ENCODE measurements around the gene AUTS2. TPM values are rescaled to one million over a fixed set of nuclear protein-coding genes. Genes with fewer than 3 reads are reported as not detected.

AUTS2 gene
- total RNA-seq, 1 experiment from 2014 or later: 50.0 TPM

- TF ChIP-seq, protein P1, sequence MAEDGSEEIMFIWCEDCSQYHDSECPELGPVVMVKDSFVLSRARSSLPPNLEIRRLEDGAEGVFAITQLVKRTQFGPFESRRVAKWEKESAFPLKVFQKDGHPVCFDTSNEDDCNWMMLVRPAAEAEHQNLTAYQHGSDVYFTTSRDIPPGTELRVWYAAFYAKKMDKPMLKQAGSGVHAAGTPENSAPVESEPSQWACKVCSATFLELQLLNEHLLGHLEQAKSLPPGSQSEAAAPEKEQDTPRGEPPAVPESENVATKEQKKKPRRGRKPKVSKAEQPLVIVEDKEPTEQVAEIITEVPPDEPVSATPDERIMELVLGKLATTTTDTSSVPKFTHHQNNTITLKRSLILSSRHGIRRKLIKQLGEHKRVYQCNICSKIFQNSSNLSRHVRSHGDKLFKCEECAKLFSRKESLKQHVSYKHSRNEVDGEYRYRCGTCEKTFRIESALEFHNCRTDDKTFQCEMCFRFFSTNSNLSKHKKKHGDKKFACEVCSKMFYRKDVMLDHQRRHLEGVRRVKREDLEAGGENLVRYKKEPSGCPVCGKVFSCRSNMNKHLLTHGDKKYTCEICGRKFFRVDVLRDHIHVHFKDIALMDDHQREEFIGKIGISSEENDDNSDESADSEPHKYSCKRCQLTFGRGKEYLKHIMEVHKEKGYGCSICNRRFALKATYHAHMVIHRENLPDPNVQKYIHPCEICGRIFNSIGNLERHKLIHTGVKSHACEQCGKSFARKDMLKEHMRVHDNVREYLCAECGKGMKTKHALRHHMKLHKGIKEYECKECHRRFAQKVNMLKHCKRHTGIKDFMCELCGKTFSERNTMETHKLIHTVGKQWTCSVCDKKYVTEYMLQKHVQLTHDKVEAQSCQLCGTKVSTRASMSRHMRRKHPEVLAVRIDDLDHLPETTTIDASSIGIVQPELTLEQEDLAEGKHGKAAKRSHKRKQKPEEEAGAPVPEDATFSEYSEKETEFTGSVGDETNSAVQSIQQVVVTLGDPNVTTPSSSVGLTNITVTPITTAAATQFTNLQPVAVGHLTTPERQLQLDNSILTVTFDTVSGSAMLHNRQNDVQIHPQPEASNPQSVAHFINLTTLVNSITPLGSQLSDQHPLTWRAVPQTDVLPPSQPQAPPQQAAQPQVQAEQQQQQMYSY (CRISPR knock-in tag; IDR thresholded peaks at IDR 0.05): no peak
These were observed 225.0 kb downstream of the AUTS2 start (continued) for GRCh38 chr7:69823151-69823744.

DNA sequence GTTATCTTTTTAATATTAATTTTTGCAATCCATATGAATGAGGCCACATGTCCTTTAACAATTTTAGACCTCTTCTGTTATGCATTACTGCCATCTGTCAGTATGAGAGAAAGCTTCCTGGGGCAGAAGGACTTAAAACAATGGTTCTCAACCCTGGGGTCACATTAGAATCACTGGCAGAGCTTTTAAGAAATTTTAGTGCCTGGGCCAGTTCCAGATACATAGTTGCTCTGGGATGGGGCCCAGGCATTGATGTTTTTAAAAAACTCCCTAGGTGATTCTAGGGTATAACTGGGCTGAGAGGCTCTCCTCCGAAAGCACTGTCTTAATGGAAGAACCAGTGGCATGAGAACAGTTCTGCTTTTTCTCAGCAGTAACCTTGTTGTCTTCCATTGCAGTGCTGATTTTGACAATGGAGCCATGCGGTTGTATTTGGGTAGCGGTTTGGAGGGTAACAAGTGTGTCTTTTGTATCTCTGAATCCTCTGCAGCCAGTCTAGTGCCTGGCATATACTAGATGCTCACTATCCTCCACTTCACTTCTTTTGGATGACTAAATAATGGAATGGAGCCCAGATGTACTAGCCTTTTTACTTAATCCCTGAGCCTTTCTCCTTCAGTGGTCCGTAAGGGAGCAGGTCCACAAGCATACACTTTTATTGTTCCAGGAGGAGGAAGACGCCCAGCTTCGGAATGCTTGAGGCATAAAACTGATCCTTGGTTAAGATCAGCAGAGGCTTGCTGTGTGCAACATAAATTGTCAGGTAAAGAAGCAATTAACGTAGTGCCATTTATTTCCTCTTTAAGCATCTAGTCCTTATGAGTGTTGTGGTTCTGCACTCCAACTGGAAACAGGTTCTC is 227.1 kb downstream of the AUTS2 start:
- Mint-ChIP-seq H3K4me3 (no peak overlapping the region), H3K27me3 (ENCODE audit: low read depth) (peaks cover 56% of the 10 kb centered on the region), H3K27ac (no peak overlapping the region), H3K36me3 (no peaks in the 10 kb centered on the region), H3K4me1 (peaks cover 39% of the 10 kb centered on the region), H3K9me3 (peaks cover 3% of the 10 kb centered on the region; the same call in 1 of the 2 replicates)
- ChIA-PET CTCF (no interaction called here), POLR2A (no interaction called here)
- DNase-seq (ENCODE audit: low spot score) (no peak), ATAC-seq (no peak)
- TF ChIP-seq NFYB (CRISPR knock-in tag; conservative IDR thresholded peaks at IDR 0.05; ENCODE audit: low read depth) (no peak), PRRX2 (CRISPR knock-in tag; IDR thresholded peaks at IDR 0.05) (no peak), ZMAT4 (CRISPR knock-in tag; IDR thresholded peaks at IDR 0.05) (no peak), IRF2 (CRISPR knock-in tag; IDR thresholded peaks at IDR 0.05; ENCODE audit: borderline replicate concordance, low read depth) (no peak), SP1 (CRISPR knock-in tag; conservative IDR thresholded peaks at IDR 0.05) (no peak), SOX15 (CRISPR knock-in tag; IDR thresholded peaks at IDR 0.05) (no peak), KAT7 (CRISPR knock-in tag; IDR thresholded peaks at IDR 0.05; ENCODE audit: borderline replicate concordance) (no peak)
- TF ChIP-seq, protein P2, sequence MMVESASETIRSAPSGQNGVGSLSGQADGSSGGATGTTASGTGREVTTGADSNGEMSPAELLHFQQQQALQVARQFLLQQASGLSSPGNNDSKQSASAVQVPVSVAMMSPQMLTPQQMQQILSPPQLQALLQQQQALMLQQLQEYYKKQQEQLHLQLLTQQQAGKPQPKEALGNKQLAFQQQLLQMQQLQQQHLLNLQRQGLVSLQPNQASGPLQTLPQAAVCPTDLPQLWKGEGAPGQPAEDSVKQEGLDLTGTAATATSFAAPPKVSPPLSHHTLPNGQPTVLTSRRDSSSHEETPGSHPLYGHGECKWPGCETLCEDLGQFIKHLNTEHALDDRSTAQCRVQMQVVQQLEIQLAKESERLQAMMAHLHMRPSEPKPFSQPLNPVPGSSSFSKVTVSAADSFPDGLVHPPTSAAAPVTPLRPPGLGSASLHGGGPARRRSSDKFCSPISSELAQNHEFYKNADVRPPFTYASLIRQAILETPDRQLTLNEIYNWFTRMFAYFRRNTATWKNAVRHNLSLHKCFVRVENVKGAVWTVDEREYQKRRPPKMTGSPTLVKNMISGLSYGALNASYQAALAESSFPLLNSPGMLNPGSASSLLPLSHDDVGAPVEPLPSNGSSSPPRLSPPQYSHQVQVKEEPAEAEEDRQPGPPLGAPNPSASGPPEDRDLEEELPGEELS (CRISPR knock-in tag; IDR thresholded peaks at IDR 0.05): no peak

GRCh38 chr7:69826283-69826682 is 228.0 kb downstream of the AUTS2 start:
- Mint-ChIP-seq H3K36me3 (no peaks in the 10 kb centered on the region), H3K27ac (no peak overlapping the region), H3K27me3 (ENCODE audit: low read depth) (peaks cover 59% of the 10 kb centered on the region), H3K4me3 (no peak overlapping the region), H3K9me3 (0 out of 2 replicates have a peak, but pooled peaks cover 3% of the 10 kb centered on the region), H3K4me1 (peaks cover 46% of the 10 kb centered on the region)
- POLR2A ChIA-PET: no interaction called here
- DNase-seq (ENCODE audit: low spot score): no peak
- TF ChIP-seq, protein P3, sequence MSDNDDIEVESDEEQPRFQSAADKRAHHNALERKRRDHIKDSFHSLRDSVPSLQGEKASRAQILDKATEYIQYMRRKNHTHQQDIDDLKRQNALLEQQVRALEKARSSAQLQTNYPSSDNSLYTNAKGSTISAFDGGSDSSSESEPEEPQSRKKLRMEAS (CRISPR knock-in tag; IDR thresholded peaks at IDR 0.05): no peak
- no peak for TF ChIP-seq ZNF232 (CRISPR knock-in tag; IDR thresholded peaks at IDR 0.05)
- no peak for ATAC-seq
- CTCF ChIA-PET: no interaction called here

DNA sequence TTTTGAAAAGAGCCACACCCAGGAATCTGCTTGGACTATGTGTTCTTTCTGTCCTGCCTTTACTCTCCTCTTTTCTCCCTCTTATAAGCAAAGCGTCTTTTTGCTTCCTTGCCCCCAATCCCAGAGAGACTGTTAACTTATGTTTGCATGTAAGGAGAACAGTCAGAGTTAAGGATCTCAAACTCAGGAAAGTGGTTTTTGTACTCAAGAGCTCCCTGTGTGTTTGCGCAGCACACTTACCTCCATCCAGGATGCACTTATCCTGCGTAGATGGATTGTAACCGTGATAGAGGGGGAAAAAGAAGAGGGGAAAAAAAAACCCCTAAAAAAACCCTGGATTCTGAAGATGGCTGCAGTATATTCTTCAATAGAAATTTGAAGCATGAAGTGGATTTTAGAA is 228.9 kb downstream of the AUTS2 start:
- ChIA-PET POLR2A (interaction anchor here (0.6 kb wide), 1 partner anchor 873 kb away, joined by 3 read pairs; no protein-coding TSS in a partner anchor), CTCF (interaction anchor here (1.0 kb wide), 1 partner anchor 871 kb away, joined by 3 read pairs; no protein-coding TSS in a partner anchor)
- Mint-ChIP-seq H3K4me3 (no peak overlapping the region), H3K9me3 (no peaks in the 10 kb centered on the region), H3K36me3 (no peaks in the 10 kb centered on the region), H3K4me1 (peaks cover 53% of the 10 kb centered on the region), H3K27me3 (ENCODE audit: low read depth) (peaks cover 61% of the 10 kb centered on the region), H3K27ac (no peak overlapping the region)
- no peak for ATAC-seq
- TF ChIP-seq RORB (CRISPR knock-in tag; IDR thresholded peaks at IDR 0.05) (no peak), GABPB1 (CRISPR knock-in tag; IDR thresholded peaks at IDR 0.05) (no peak)
- DNase-seq (ENCODE audit: low spot score): no peak
